ENCODE measurements around the gene STAT3. TPM values are rescaled to one million over a fixed set of nuclear protein-coding genes. Genes with fewer than 3 reads are reported as not detected.

The STAT3 gene
- total RNA-seq, 1 experiment from 2014 or later: 60.5 TPM

DNA sequence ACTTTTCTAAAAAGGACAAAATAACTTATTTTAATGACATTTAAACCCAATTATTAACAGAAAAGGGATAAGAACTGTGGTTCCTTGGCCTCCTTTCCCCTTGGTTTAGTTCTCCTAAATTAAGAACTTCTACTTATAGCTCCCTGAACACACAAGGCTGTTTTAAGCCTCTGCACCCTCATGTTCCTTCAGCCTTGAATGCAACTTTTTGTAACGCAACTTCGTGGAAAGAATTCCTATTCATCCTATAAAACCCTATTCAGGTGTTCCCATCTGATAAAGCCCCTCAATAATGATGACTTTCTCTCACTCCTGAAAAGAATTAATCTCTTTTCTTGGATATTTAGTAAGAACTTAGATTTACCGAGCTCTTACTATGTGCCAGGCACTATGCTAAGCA, 6.3 kb downstream of the STAT3 start:
- intact Hi-C loops (cut with micrococcal nuclease; ENCODE audit: unreplicated experiment): no loop called here
- DNase-seq (ENCODE audit: low spot score): no peak
- TF ChIP-seq CTCF (conservative IDR thresholded peaks at IDR 0.05; ENCODE audit: low read depth, low read length): no peak
- TF ChIP-seq EZH2 (IDR thresholded peaks at IDR 0.05; ENCODE audit: borderline replicate concordance, low read depth, low read length, poor library complexity, severe bottlenecking): no peak
- BruUV-seq (replicated peaks): no TSS peak
- Histone ChIP-seq H3K27ac (ENCODE audit: low read depth, low read length, poor library complexity, severe bottlenecking) (no peak overlapping the region), H3K36me3 (ENCODE audit: insufficient read depth, low read length, poor library complexity, severe bottlenecking) (no peaks in the 10 kb centered on the region), H3K27me3 (replicated peaks; ENCODE audit: insufficient read depth, low read depth, low read length, poor library complexity) (no peaks in the 10 kb centered on the region), H3K4me3 (ENCODE audit: low read depth, low read length, poor library complexity, severe bottlenecking) (no peak overlapping the region), H3K9me3 (ENCODE audit: low read depth, low read length, poor library complexity, severe bottlenecking) (no peaks in the 10 kb centered on the region), H3K4me1 (ENCODE audit: insufficient read depth, low read length, poor library complexity, severe bottlenecking) (peaks cover 16% of the 10 kb centered on the region)
- CTCF ChIA-PET: no interaction called here
- POLR2A ChIA-PET (ENCODE audit: low non-redundant PET): no interaction called here

DNA sequence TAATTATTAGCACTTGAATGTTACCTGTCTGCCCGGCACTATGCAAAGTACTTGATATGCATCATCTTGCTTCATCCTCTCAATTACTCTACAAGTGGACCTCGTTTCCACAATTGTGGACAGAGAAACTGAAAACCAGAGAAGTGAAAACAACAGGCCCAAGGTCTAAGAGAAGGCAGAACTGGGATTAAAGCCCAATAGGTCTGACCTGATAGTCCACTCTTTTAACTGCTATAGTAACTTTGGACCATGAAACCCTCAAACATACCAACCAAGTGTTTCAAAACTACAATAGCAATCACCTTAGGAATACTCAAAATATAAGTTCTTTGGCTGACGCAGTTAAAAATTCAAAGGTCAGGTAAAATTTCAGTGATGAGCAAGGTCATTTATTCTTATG, 7.3 kb downstream of the STAT3 start:
- ChIA-PET POLR2A (ENCODE audit: low non-redundant PET) (no interaction called here), CTCF (no interaction called here)
- TF ChIP-seq EZH2 (IDR thresholded peaks at IDR 0.05; ENCODE audit: borderline replicate concordance, low read depth, low read length, poor library complexity, severe bottlenecking) (no peak), CTCF (conservative IDR thresholded peaks at IDR 0.05; ENCODE audit: low read depth, low read length) (no peak)
- Histone ChIP-seq H3K36me3 (ENCODE audit: insufficient read depth, low read length, poor library complexity, severe bottlenecking) (no peaks in the 10 kb centered on the region), H3K9me3 (ENCODE audit: low read depth, low read length, poor library complexity, severe bottlenecking) (no peaks in the 10 kb centered on the region), H3K4me3 (ENCODE audit: low read depth, low read length, poor library complexity, severe bottlenecking) (no peak overlapping the region), H3K4me1 (ENCODE audit: insufficient read depth, low read length, poor library complexity, severe bottlenecking) (peaks cover 11% of the 10 kb centered on the region), H3K27me3 (replicated peaks; ENCODE audit: insufficient read depth, low read depth, low read length, poor library complexity) (no peaks in the 10 kb centered on the region), H3K27ac (ENCODE audit: low read depth, low read length, poor library complexity, severe bottlenecking) (no peak overlapping the region)
- BruUV-seq (replicated peaks): no TSS peak
- no peak for DNase-seq (ENCODE audit: low spot score)
- intact Hi-C loops (cut with micrococcal nuclease; ENCODE audit: unreplicated experiment): no loop called here

DNA sequence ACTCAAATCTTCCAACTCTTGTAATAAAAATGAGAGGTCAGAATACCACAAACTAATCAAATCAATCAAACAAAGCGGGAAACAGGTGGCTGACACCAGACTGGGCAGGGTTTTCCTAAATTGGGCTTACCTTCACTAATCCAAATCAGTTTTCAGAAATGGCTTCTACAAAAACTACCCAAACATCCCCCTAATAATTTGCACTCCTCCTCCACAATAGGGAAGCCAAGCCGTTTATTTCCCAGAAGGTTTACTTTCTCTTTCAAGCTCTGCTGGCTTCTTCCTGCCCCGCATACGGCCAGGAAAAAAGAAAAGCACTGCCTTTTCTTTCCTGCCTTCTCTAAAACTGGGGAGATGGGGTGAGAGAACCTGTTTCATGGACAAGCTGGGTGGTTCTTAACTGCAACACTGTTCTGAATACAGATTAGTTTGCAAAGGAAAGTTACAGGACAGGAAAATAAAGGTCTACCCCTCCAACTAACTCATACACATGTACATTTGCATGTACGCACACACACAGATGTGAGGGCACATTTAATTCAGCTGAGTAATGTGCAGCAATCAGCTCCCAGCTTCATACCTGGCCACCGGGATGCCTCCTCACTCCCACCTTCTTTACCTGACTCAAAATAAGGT, 9.2 kb downstream of the STAT3 start:
- DNase-seq (ENCODE audit: low spot score): peak; percentile 11
- H3K9me3 ChIP-seq (ENCODE audit: low read depth, low read length, poor library complexity, severe bottlenecking): no peaks in the 10 kb centered on the region
- H3K4me3 ChIP-seq (ENCODE audit: low read depth, low read length, poor library complexity, severe bottlenecking): peak overlapping the region; percentile 30
- H3K4me1 ChIP-seq (ENCODE audit: insufficient read depth, low read length, poor library complexity, severe bottlenecking): peaks cover 11% of the 10 kb centered on the region
- intact Hi-C loops (cut with micrococcal nuclease; ENCODE audit: unreplicated experiment): no loop called here
- ChIA-PET CTCF (no interaction called here), POLR2A (ENCODE audit: low non-redundant PET) (no interaction called here)
- H3K27ac ChIP-seq (ENCODE audit: low read depth, low read length, poor library complexity, severe bottlenecking): peak overlapping the region; percentile 57
- no TSS peak for BruUV-seq (replicated peaks)
- TF ChIP-seq CTCF (conservative IDR thresholded peaks at IDR 0.05; ENCODE audit: low read depth, low read length) (no peak), EZH2 (IDR thresholded peaks at IDR 0.05; ENCODE audit: borderline replicate concordance, low read depth, low read length, poor library complexity, severe bottlenecking) (no peak)
- no peaks in the 10 kb centered on the region for H3K36me3 ChIP-seq (ENCODE audit: insufficient read depth, low read length, poor library complexity, severe bottlenecking)
- no peaks in the 10 kb centered on the region for H3K27me3 ChIP-seq (replicated peaks; ENCODE audit: insufficient read depth, low read depth, low read length, poor library complexity)

All from A673 (cell line).